ENCODE measurements around the gene CARS1. TPM values are rescaled to one million over a fixed set of nuclear protein-coding genes. Genes with fewer than 3 reads are reported as not detected.

CARS1 gene
- total and polyA plus RNA-seq, 7 donors: 24.2 to 78.6 (median 52.0) TPM

DNA sequence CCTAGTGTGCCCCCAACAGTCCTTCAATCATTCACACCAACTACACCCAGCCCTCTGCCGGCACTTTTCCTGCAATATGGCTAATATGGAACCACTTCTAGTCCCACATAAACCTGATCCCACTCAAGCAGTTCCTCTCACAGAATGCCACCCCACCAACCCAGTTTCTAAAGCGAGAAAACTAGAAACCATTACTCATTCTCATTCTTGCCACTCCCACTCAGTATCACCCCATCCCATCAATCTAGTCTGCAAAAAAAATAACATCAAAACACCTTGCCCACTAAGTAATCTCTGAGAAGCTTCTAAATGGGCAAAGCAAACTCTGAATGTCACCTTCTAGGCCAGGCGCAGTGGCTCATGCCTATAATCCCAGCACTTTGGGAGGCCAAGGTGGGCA, 83.0 kb downstream of the CARS1 start:
- Histone ChIP-seq H3K27ac (no peak overlapping the region), H3K9me3 (no peaks in the 10 kb centered on the region), H3K4me1 (peaks cover 6% of the 10 kb centered on the region), H3K27me3 (ENCODE audit: insufficient read depth in 3 of 3, low read length in 2 of 3) (no peaks in the 10 kb centered on the region), H3K4me3 (no peak overlapping the region), H3K36me3 (ENCODE audit: insufficient read depth in 1 of 2, low read depth in 1 of 2) (peaks cover 25 to 97% of the 10 kb centered on the region in 2 donors)
- DNase-seq (no peak), ATAC-seq (no peak)
- 97 to 99% (median 99%) methylated on average over 3 of the region's 3 CpGs for WGBS, 3 donors
- intact Hi-C loops (cut with DNase I): no loop called here
- TF ChIP-seq, protein P1, sequence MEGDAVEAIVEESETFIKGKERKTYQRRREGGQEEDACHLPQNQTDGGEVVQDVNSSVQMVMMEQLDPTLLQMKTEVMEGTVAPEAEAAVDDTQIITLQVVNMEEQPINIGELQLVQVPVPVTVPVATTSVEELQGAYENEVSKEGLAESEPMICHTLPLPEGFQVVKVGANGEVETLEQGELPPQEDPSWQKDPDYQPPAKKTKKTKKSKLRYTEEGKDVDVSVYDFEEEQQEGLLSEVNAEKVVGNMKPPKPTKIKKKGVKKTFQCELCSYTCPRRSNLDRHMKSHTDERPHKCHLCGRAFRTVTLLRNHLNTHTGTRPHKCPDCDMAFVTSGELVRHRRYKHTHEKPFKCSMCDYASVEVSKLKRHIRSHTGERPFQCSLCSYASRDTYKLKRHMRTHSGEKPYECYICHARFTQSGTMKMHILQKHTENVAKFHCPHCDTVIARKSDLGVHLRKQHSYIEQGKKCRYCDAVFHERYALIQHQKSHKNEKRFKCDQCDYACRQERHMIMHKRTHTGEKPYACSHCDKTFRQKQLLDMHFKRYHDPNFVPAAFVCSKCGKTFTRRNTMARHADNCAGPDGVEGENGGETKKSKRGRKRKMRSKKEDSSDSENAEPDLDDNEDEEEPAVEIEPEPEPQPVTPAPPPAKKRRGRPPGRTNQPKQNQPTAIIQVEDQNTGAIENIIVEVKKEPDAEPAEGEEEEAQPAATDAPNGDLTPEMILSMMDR (IDR thresholded peaks at IDR 0.05): no peak

- WGBS, 3 donors: 61 to 71% (median 71%) methylated on average over 6 of the region's 6 CpGs
- ATAC-seq (no peak), DNase-seq (no peak)
- Histone ChIP-seq H3K27me3 (ENCODE audit: insufficient read depth in 3 of 3, low read length in 2 of 3) (no peaks in the 10 kb centered on the region), H3K36me3 (ENCODE audit: insufficient read depth in 1 of 2, low read depth in 1 of 2) (peaks cover 30 to 99% of the 10 kb centered on the region in 2 donors), H3K27ac (no peak overlapping the region), H3K4me1 (no peaks in the 10 kb centered on the region), H3K9me3 (no peaks in the 10 kb centered on the region), H3K4me3 (no peak overlapping the region)
- TF ChIP-seq, protein P1 (IDR thresholded peaks at IDR 0.05): no peak
- intact Hi-C loops (cut with DNase I): no loop called here
Measured at GRCh38 chr11:2968341-2968900, 88.8 kb downstream of the CARS1 start.

DNA sequence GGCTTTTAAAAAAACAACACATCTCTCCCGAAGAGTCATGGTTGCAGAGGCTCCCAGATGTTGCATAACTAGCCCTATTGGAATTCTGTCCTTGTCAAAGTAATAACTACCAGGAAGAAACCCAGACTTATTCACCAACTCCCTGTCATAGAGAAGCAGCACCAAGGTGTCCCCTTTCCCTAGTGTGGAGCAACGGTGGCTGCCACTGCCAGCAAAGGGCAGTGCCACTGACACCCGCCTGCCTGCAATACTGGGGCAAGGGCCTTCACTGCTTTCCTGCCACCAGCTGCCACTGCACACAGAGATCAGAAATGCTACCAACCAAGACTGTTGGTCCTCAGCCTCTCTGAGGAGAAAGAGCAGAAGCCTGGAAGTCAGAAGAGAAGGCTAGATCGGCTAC, 92.4 kb downstream of the CARS1 start:
- TF ChIP-seq, protein P1 (IDR thresholded peaks at IDR 0.05): no peak
- Histone ChIP-seq H3K4me1 (no peaks in the 10 kb centered on the region), H3K27me3 (ENCODE audit: insufficient read depth in 3 of 3, low read length in 2 of 3) (no peaks in the 10 kb centered on the region), H3K36me3 (ENCODE audit: insufficient read depth in 1 of 2, low read depth in 1 of 2) (peaks cover 15 to 94% of the 10 kb centered on the region in 2 donors), H3K27ac (no peak overlapping the region), H3K9me3 (no peaks in the 10 kb centered on the region), H3K4me3 (no peak overlapping the region)
- WGBS, 3 donors: 80 to 87% (median 81%) methylated on average over 4 of the region's 4 CpGs
- intact Hi-C loops (cut with DNase I): no loop called here
- ATAC-seq: peak in 3 of 4 donors; percentile 58 to 64 (median 61)
- DNase-seq: no peak

DNA sequence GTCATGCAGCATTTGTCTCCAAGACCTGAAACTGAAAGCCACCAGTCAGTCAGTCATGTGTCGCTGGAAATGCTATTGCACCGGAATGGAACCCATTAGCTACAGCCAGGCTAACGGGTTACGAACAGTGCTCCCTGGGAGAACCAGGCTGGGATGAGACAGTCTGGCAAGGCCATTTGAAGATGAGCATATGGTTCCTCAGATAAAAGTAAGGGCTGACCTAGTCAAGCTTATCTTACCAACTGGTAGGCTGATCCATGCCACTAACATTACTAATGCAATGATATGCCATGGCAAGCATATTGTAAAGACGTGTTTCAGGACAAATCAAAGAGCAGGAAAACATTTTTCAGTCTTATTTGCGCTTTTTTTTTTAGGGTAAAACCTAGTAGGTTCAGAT, 93.5 kb downstream of the CARS1 start:
- intact Hi-C loops (cut with DNase I): no loop called here

More for the DNA sequence above, 93.5 kb downstream of the CARS1 start:
- no peaks in the 10 kb centered on the region for H3K4me1 ChIP-seq
- ATAC-seq: no peak
- no peak overlapping the region for H3K27ac ChIP-seq
- no peaks in the 10 kb centered on the region for H3K27me3 ChIP-seq (ENCODE audit: insufficient read depth in 3 of 3, low read length in 2 of 3)
- peaks cover 12 to 94% of the 10 kb centered on the region in 2 donors for H3K36me3 ChIP-seq (ENCODE audit: insufficient read depth in 1 of 2, low read depth in 1 of 2)
- no peaks in the 10 kb centered on the region for H3K9me3 ChIP-seq
- WGBS, 3 donors: 86 to 96% (median 94%) methylated on average over 6 of the region's 6 CpGs
- DNase-seq: no peak
- TF ChIP-seq, protein P1 (IDR thresholded peaks at IDR 0.05): no peak
- H3K4me3 ChIP-seq: no peak overlapping the region
